Fibroblast of lung (primary cell): ENCODE data around the gene WDR45B.

Experiments
- EZH2 ChIP-seq: IDR thresholded peaks from 2 replicates; pipeline ENCODE4 v1.5.1; 2012; ENCODE audit warnings: low read length, control low read depth, mild to moderate bottlenecking; ENCODE audit errors: missing control alignments
- TF ChIP-seq, protein P1 (sequence below), 2 donors: IDR thresholded peaks in 1 of 2; conservative IDR thresholded peaks in 1 of 2; 1 replicate in 1 of 2; 2 replicates in 1 of 2; pipeline ENCODE4 v1.5.1; 2011 to 2012; ENCODE audit warnings: low read length in 2 of 2, control low read depth in 1 of 2, inconsistent platforms in 1 of 2, low read depth in 1 of 2, mild to moderate bottlenecking in 1 of 2

DNA sequence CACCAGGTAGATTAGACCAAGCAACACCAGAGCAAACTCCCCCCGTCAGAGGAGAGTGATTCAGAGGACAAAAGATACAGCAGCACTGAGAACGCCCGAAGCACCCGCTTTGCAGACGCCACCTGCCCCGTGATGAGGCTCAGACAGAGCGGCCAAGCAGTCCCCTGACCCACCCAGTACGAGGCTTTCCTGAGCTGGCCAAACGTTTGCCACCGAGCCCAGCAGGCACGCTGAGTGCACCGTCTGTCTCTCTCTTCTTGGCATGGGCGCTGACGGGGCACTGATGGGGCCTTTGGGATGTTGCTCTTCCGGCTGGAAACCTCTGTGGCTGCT is 19.4 kb upstream of the WDR45B start:
- TF ChIP-seq, protein P1, sequence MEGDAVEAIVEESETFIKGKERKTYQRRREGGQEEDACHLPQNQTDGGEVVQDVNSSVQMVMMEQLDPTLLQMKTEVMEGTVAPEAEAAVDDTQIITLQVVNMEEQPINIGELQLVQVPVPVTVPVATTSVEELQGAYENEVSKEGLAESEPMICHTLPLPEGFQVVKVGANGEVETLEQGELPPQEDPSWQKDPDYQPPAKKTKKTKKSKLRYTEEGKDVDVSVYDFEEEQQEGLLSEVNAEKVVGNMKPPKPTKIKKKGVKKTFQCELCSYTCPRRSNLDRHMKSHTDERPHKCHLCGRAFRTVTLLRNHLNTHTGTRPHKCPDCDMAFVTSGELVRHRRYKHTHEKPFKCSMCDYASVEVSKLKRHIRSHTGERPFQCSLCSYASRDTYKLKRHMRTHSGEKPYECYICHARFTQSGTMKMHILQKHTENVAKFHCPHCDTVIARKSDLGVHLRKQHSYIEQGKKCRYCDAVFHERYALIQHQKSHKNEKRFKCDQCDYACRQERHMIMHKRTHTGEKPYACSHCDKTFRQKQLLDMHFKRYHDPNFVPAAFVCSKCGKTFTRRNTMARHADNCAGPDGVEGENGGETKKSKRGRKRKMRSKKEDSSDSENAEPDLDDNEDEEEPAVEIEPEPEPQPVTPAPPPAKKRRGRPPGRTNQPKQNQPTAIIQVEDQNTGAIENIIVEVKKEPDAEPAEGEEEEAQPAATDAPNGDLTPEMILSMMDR (conservative IDR thresholded peaks at IDR 0.05 in 1 of 2, IDR thresholded peaks at IDR 0.05 in 1 of 2; ENCODE audit: low read depth in 1 of 2, low read length in 2 of 2) = no peak
- no peak for TF ChIP-seq EZH2
